H4 (cell line): ENCODE data around the gene TSPAN19. TPM values are rescaled to one million over a fixed set of nuclear protein-coding genes. Genes with fewer than 3 reads are reported as not detected.
"Not testable (repeated sequence)": the region's sequence is repeated elsewhere in the genome, so short reads cannot be mapped to it uniquely, and the experiment has no call there.

Source experiments
- DNase-seq: peaks from one replicate; pipeline ENCODE4 v3.0.0-alpha.2; 2015; ENCODE audit warnings: low spot score
- total RNA-seq: library from RNA; depleted of rRNA; stranded (reverse); fragments of >200 nt; shearing (Covaris generic); gene quantifications from 2 replicates; pipeline ENCODE4 v1.2.3, GENCODE V29; 2014; rRNA removed

The TSPAN19 gene
- not detected in 2 replicates for total RNA-seq

DNA sequence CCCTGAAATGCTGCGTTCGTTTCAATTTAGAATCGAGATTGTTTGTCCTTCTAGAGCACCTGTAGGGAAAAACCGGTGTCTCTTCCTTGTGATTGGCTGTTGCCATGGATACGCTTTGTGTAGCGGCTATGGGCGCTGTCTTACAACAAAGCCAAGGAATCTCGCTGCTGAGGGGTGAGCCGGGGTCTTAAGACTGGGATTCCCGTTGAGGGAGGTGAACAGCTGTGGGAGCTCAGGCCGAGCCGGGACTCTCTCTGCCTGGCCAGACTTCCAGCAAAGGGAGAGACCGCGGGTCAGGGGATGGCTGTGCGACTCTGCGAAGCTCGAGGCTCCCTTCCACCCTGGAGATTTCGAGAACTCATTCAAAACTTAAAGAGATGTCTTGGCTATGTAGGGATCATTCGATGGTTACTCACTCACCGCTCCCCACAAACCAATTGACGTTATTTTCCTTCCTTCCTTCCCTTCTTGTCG lies at the start of gene TSPAN19, which contains the start of gene LRRIQ1:
TSPAN19 (minus strand) TSS at position 44 of the 474 bp plus-strand sequence. CDS start 6,331 bp downstream, outside the sequence.
LRRIQ1 (plus strand) TSS at position 118 of the 474 bp plus-strand sequence. CDS start 1,826 bp downstream, outside the sequence.
- peak; percentile 89 for DNase-seq

DNA sequence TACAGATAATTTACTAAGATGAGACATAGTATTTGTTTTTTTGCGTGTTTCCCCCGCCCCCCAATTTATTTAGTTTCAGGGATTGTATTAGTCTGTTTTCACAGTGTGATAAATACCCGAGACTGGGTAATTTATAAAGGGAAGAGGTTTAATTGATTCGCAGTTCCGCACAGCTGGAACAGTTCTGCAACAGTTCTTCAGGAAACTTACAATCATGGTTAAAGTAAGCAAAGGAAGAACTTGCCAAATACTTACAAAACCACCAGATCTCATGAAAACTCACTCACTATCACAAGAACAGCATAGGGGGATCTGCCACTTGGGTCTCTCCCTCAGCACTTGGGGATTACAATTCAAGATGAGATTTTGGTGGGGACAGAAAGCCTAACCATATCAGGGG lies 49.0 kb upstream of the TSPAN19 start:
- DNase-seq: no peak

DNA sequence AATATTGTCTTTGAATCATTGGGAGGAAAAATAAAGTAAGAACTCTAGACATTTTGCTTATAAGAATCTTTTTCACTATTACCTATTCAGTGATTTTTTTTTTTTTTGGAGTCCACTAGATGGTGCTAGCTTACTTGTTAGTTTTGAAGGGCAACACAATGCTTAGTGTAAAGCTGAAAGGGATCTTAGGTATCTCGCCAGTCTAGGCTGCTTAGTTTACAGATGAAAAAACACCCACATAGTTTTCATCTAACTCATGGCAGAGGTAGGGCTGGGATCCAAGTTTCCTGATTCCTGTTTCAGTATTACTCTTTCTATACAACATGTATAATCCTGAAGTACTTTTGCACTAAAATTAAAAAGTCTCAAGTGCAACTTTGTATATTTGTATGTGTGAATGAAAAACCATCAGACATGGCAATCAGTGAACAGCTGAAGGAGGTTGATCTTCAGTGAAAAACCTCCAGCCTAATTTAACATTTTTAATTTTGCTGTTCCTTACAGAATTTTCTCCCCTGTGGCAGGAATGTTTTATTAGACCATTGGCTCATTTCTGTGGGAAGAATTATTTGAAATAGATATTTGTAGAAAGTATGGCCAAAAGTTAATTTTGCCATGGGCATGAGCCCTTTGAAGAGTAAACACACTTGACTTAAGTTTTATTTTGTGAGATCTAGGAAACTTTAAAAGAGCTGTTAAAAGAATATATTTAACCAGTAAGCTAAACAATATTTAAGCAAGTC lies 40.8 kb upstream of the TSPAN19 start:
- DNase-seq: peak; percentile 90

DNA sequence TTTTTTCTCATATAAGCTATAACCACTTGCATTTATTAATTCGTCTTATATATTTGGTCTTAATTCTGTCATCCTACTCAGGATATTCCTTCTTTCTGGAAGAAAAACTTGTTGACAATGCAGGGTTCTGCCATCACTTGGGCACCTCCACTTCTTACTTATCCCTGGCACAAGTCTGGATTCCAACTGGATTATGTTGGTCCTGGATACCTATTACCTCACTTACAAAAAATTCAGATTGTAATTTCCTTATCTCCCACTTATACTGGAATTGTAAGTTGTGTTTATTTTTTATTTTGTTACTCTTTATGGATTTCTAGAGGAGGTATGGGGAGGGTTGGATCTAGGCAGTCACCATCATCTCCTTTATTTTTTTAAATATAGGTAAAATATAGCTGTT lies 36.7 kb upstream of the TSPAN19 start:
- no peak for DNase-seq

DNA sequence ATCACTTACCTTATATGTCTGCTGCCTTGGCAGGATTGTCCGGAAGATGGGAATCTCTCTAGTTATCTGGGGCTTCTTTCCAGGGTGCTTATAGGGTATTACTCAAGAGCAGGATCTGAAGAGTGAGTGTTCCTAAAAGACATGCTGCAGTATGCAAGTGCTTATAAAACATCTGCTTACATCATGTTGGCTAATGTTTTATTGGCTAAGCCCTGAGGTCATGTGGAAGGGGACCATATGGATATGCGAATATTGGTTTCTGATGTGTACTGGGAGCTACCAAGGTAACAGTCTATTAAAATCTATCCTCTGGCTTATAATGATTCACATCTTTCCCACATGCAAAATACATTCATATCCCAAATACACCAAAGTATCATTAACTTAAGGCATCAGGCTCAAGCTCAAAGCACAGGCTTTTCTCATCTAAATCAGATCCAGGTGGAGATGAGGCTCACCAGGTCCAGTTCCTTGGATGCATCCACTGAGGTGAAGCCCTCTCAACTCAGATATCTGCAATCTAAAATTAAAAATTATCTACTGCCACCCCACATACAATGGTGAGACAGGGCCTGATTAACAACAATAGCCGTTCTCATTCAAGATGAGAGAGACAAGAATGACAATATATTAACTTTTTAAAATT lies 29.9 kb upstream of the TSPAN19 start:
- no peak for DNase-seq

DNA sequence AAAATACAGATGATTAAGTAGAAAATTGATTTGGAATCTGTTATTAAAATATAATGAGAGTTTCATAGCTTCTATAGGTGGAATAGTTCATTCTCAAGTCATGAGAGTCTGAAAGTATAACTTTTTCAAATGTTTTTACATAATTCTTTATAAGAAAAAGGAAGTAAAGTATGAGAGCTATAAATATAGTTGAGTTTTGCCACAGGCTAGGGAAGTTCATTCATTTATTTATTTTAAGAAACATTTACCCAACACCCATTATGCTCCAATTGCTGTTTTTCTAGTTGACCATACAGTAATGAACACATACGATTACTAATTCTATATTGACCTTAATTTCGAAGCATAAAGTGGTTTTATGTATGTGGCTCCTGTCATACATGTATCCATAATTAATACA lies 24.8 kb upstream of the TSPAN19 start:
- no peak for DNase-seq

DNA sequence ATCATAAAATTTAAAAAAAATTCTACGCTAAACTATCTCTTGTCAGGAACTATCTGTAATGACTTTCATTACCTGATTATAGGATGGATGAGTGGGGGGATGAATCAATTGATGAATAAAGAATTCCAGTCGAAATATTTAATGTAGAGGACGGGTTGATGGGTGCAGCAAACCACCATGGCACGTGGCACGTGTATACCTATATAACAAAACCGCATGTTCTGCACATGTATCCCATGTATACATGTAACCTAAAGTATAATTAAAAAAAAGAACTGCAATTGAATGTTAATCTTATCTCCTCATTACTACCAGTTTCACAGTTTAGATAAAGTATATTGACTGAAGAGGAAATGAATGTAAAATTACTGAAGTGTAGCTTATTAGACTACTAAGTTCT lies 23.5 kb upstream of the TSPAN19 start:
- DNase-seq: no peak

DNA sequence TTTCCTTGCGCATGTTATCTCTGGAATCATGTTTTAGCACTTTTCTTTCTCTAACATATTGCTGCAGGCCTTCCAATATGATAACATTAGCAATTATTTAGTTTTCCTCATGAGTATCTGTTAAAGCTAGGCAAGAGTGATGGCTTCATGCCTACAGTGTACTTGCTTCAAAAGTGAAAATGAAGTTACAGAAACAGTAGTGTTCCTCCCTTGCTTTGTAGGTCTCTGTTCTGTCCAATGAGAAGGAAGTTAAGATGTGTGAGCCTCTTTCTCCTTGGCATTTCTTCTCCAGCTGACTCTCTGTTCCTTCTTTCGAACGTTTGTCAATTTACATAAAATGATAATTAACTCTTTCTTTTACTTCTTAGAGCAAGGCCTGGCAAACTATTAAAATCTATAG lies 22.3 kb upstream of the TSPAN19 start:
- DNase-seq: no peak

DNA sequence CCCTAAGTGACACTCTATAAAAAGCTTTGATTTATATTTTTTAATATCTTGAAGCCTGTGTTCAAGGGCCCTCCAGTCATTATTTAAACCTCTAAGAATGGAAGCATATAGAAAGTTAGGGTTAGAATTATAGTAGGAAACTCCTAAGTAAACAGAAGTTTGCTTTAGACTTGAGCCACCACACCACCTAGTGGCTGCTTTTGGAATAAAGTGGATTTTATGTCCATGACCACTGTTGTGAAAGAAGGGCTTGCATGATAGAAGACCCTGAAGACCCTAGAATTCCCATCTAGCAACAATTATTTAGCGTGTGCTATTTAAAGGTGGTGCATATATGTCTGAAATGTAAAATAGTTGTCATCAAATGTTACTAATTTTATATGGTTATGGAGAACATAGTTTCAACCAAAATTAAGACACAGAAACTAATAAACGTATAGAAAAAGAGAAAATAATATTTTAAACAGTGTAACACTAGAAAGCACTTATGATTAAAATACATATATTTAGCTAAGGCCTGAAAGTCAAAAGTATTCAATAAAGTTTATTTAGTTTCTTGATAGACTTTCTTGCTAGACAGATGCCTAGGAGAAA lies 21.4 kb upstream of the TSPAN19 start:
- DNase-seq: peak; percentile 33

DNA sequence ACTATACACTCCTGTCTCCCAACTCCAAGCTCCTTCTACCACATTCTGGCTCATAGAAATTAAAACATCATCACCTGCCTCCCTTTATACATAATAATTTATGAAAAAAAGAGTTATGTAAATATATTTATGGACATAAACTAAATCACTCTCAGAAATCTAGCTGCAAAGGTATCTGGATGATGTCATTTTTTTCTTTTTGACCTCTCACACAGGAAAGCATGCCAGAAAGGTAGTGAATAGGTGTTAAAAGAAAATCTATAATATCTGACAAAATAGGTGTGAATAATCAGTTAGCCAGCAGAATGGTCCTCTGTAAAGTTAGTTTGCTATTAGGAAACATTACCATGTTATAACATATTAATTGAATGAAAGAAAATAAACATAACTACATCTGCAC lies 7.8 kb upstream of the TSPAN19 start:
- DNase-seq: no peak

DNA sequence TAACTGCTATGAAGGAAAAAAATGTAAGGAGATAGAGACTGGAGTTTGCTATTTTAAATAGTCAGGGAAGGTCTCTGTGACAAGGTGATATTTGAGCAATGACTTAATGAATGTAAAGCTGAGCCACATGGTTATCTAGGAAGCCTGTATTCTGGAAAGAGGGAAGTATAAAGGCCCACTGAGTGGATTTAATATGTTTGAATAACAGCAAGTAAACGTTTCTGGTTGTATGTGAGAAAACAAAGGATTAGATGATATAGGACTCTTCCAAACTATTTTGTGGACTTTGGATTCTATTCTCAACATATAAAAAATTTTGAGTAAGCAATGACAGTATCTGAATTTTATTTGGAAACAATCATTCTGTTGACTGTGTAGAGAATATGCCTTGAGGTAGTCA lies 5.3 kb upstream of the TSPAN19 start:
- DNase-seq: no peak

DNA sequence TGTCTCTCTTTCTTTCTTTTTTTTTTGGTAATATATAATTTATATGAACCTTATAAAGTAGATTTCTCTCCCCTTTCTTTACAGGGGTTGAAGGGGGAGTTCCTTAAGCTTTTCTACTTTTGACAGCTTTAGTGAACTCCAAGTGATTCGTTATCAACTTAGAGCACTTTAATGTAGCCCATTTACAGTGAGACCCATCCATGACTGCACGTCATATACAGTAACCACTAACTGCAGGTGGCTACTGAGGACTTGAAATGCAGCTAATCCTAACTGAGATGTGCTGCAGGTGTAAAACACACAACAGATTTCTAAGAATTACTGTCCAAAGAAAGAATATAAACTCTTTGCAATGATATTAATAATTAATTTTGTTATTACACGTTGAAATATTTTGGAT lies 656 bp upstream of the TSPAN19 start:
- DNase-seq: no peak

DNA sequence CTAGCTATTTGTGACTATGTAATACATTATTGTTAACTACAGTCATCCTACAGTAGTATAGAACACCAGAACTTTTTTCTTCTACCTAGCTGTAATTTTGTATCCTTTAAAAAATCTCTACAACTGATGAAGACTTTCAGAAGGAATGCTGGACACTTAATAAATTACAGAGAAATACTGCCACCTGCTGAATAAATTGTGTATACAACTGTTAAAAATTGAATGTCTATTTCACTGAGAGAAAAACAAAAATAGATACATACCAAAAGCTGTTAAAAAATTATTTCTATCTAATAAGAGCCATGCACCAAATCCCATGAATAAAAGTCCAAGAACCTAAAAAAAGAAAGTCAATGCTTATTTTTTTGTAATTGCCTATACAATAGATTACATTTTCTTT lies 6.6 kb downstream of the TSPAN19 start:
- peak; percentile 16 for DNase-seq

DNA sequence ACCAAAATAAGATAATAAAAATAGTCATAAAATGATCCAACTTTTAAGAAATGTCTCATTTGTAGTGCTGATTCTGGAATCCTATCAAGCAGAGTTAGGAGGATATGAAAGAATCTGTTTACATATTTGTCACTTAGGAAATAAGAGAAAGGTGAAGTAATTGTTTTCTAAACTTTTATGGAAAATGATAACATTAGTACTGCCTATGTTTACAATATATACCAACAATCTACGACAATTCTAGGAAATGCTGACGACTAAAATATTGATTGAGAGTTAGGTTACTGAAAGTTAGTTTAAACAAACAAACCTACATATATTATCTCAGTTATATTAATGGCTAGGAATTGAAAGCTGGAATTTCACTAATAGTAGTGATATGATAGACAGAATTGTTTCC lies 18.0 kb downstream of the TSPAN19 start:
- no peak for DNase-seq

DNA sequence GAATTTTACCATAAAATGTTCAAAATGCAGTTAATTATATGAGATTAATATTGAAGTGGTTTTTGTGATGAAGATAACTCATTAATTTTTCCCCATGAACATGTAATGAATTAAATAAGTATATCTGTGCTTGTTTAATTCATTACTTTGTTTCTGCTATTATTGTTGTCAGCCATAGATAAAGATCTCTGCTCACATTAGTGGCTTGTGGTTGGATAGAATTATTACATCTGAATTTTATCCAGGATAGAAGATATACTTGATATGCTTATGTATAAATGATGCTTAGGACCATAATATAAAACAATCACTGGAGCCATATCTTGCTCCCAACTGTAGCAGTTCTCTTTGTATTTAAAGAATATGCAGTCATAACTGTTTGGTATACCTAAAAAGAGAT lies 18.5 kb downstream of the TSPAN19 start:
- DNase-seq: no peak

DNA sequence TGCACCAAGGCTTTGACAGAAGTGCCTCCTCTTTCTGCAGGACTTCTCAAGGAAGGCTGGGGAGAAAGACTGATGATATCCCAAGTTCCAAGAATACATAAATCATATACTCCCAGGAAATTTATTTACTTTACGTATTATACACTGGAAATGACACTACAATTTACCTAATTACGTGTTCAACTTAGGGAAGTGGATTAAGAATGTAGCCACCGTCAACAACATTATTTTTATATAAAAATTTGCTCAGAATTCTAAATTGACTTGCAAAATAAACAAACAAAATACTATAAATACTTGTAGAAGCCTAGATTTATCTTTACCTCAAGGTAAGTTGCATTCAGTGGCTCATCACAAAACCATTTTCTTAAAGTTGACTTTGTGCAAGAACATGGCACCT lies 18.9 kb downstream of the TSPAN19 start:
- no peak for DNase-seq

DNA sequence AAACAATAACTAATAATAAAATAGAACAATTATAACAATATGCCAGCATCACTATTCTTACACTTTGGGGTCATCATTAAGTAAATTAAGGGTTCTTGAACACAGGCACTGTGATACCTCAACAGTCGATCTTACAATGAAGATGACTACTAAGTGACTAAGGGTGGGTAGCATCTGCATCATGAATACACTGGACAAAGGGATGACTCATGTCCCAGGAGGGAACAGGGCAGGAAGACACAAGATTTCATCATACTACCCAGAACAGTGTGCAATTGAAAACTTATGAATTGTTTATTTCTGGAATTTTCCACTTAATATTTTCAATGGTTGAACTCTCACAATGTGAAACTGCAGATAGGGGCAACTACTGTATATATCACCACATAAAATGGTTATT lies 19.7 kb downstream of the TSPAN19 start:
- DNase-seq: peak; percentile 58

DNA sequence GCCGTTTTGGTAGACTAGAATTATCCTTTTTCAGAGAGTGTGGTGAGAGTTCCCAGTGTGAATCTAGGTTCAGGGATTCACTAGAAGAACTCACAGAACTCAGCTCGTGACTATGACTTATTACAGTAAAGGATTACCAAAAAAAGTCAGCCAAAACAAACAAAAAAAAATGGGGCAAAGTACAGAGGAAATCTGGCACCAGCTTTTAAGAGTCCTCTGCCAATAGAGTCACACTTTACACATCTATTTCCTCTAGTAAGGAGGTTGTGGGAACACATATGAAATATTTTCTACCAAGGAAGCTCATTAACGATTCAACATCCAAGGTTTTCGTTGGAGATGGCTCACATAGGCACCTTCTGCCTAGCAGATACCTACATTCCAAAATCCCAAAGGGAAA lies 28.2 kb downstream of the TSPAN19 start:
- no peak for DNase-seq

DNA sequence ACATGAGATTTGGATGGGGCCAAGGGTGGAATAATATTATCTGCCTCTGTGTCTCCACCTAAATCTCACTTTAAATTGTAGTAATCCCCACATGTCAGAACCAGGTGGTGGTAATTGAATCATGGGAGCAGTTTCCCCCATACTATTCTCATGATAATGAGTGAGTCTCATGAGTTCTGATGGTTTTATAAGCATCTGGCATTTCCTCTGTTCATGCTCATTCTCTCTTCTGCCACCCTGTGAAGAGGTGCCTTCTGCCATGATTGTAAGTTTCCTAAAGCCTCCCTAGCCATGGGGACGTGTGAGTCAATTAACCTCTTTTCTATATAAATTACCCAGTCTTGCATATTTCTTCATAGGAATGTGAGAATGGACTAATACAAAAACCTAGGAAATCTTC lies 29.9 kb downstream of the TSPAN19 start:
- DNase-seq: no peak

DNA sequence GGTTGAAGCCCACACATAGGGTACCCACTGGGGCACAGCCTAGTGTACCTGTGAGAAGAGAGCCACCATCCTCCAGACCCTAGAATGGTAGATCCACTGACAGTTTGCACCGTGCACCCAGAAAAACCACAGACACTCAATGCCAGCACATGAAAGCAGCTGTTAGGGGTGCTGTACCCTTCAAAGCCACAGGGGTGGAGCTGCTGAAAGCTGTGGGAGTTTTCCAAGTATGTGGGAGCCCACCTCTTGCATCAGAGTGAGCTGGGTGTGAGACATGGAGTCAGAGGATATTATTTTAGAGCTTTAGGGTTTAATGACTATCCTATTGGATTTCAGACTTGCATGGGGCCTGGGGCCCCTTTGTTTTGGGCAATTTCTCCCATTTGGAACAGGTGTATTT lies 30.5 kb downstream of the TSPAN19 start:
- no peak for DNase-seq

DNA sequence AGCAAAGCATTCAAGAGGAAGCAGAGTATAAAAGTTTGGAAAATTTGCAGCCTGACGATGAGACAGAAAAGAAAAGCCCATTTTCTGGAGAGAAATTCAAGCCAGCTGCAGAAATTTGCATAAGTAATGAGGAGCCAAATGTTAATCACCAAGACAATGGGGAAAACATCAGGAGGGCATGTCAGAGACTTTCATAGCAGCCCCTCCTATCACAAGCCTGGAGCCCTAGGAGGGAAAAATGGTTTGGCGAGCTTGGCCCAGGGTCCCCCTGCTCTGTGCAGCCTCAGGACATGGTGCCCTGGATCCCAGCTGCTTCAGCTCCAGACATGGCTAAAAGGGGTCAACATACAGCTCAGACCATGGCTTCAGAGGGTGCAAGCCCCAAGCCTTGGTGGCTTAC lies 31.0 kb downstream of the TSPAN19 start:
- not testable (repeated sequence) for DNase-seq

DNA sequence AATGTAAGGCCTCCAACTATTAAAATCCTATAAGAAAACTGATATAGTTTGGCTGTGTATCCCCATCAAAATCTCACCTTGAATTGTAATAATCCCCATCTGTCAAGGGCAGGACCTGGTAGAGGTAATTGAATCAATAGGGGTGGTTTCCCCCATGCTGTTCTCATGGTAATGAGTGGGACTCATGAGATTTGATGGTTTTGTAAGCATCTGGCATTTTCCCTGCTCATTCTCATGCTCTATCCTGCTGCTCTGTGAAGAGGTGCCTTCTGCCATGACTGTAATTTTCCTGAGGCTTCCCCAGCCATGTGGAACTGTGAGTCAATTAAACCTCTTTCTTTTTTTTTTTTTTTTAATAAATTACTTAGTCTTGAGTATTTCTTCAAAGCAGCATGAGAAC lies 31.9 kb downstream of the TSPAN19 start:
- DNase-seq: no peak

DNA sequence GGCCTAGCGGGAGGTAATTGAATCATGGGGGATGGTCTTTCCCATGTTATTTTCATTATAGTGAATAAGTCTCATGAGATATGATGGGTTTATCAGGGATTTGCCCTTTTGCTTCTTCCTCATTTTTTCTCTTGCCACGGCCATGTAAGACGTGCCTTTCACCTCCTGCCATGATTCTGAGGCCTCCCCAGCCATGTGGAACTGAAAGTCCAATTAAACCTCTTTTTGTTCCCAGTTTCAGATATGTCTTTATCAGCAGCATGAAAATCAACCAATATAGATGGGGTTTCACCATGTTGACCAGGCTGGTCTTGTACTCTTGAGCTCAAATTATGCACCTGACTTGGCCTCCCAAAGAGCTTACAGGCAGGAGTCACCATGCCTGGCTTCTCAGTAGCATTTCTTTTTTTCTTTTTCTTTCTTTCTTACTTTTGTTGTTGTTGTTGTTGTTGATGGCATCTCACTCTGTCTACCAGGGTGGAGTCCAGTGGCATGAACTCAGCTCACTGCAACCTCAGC lies 33.2 kb downstream of the TSPAN19 start:
- no peak for DNase-seq
